Ureter (tissue), 1 donor: Measurements from ENCODE around the gene RRP15. TPM values are rescaled to one million over a fixed set of nuclear protein-coding genes. Genes with fewer than 3 reads are reported as not detected.

Source experiments
- DNase-seq: peaks from one replicate; pipeline ENCODE4 v3.0.0-alpha.2; 2020; ENCODE audit warnings: low spot score
- total RNA-seq: library from RNA; stranded (reverse); gene quantifications from one replicate; pipeline ENCODE4 v1.2.4, GENCODE V29; 2023
- donor health status: DM: yes; HTN: yes; CAD: no.

RRP15 gene
- total RNA-seq, 1 donor from 2014 or later, result 28.9 TPM

DNA sequence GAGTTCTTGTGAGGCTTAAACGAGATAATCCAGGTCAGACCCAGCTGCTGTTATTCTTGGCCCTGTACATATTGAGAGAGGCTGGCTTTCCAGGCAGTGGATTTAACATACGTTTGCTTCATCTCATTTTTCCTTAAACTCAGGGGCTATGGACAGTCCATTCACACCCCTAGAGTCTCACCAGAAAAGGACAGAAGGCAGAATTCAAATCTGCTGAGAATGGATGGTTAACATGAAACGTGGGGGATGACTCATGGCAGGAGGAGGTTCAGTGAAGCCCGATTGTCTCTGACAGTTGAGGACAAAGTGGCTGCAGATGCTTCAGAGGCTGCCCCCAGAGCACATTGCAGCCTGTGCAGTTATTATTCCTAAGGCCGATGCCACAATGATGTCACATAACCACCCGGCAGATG, 99.5 kb downstream of the RRP15 start:
- no peak for DNase-seq

Other genes starting within 250 kb of the RRP15 start
- gene TGFB2, start 60.0 kb downstream of the RRP15 start, total RNA-seq, result 17.4 TPM